Heart left ventricle (tissue), 16 donors: ENCODE measurements around the gene ITLN1. TPM values are rescaled to one million over a fixed set of nuclear protein-coding genes. Genes with fewer than 3 reads are reported as not detected.

Experiments
- ATAC-seq, 4 donors: fragments of 200-7000 bp; cut with Tn5 transposase; one replicate each; pipeline ENCODE4 v1.9.1; 2020 to 2022; ENCODE audit warnings: moderate library complexity in 4 of 4, mild to moderate bottlenecking in 3 of 4, moderate number of reproducible peaks in 1 of 4
- DNase-seq, 5 donors: peaks; one replicate each; pipeline ENCODE4 v3.0.0-alpha.2; 2020
- H3K27ac ChIP-seq, 12 donors: fragments of 200-600 bp; sonication (generic) in 4 of 12; one replicate each; pipeline versions ENCODE4 v1.5.0 to v1.8.0; 2016 to 2022; ENCODE audit warnings: mild to moderate bottlenecking in 2 of 12
- H3K27me3 ChIP-seq, 9 donors: fragments of 200-600 bp; sonication (generic) in 2 of 9; one replicate each; pipeline versions ENCODE4 v1.5.1 to v1.8.0; 2016 to 2022; ENCODE audit warnings: mild to moderate bottlenecking in 3 of 9
- H3K36me3 ChIP-seq, 9 donors: fragments of 200-600 bp; sonication (generic) in 2 of 9; one replicate each; pipeline versions ENCODE4 v1.5.0 to v1.8.0; 2018 to 2022; ENCODE audit warnings: mild to moderate bottlenecking in 2 of 9
- H3K4me1 ChIP-seq, 12 donors: fragments of 200-600 bp; sonication (generic) in 4 of 12; one replicate each; pipeline versions ENCODE4 v1.5.0 to v1.8.0; 2016 to 2022; ENCODE audit warnings: mild to moderate bottlenecking in 3 of 12
- H3K4me3 ChIP-seq, 12 donors: fragments of 200-600 bp; sonication (generic) in 4 of 12; one replicate each; pipeline versions ENCODE4 v1.5.0 to v1.8.0; 2017 to 2022; ENCODE audit warnings: mild to moderate bottlenecking in 9 of 12, moderate library complexity in 4 of 12
- H3K9me3 ChIP-seq, 12 donors: fragments of 200-600 bp; sonication (generic) in 4 of 12; one replicate each; pipeline versions ENCODE4 v1.5.0 to v1.8.0; 2016 to 2022; ENCODE audit warnings: mild to moderate bottlenecking in 1 of 12
- CTCF ChIP-seq, 12 donors: fragments of 200-600 bp; sonication (generic) in 4 of 12; IDR thresholded peaks; one replicate each; pipeline versions ENCODE4 v1.5.0 to v1.8.0; 2018 to 2022; ENCODE audit warnings: antibody characterized with exemption in 12 of 12, mild to moderate bottlenecking in 5 of 12
- POLR2A ChIP-seq, 2 donors: fragments of 450-650 bp; IDR thresholded peaks; one replicate each; pipeline ENCODE4 v1.6.1; 2017; ENCODE audit warnings: antibody characterized with exemption in 2 of 2, mild to moderate bottlenecking in 2 of 2, moderate library complexity in 2 of 2
- WGBS, 4 donors: extraction: QIAGEN DNeasy Blood & Tissue Kit in 2 of 4; methylation state at CpG; one replicate each; pipeline versions ENCODE4 v1.1.5 to v1.1.7; 2013 to 2018; 5-methylcytosine and 5-hydroxymethylcytosine counted together
- intact Hi-C, 10 donors: fragments of 100-400 bp; cut with DNase I; formaldehyde crosslinking; loops; one replicate each; pipeline versions ENCODE4 v1.11.1 to v1.14.2; 2022
- polyA plus RNA-seq, 2 donors: library from polyadenylated mRNA; stranded (reverse); fragments of 200-250 nt; gene quantifications; one replicate each; pipeline ENCODE4 v1.2.3, GENCODE V29; 2013
- total RNA-seq, 9 donors: library from RNA; depleted of rRNA in 2 of 9; stranded (reverse); fragments of >200 nt in 2 of 9; fragmentation: NEBNext Ultra II Directional in 3 of 9; extraction: Animal tissue kit (Norgen Biotek cat#: 25700) in 3 of 9; gene quantifications; one replicate each; pipeline versions ENCODE4 v1.1.0 to v1.2.4, GENCODE V29; 2016 to 2023
- donor health status: ischemic (EF 13 %, LVEDD 7.1; RV severe dilation, severe dysfunction).
- donor health status: healthy with polysubstance abuse.
- donor health status: DM: no; HTN: yes; CAD: no.
- donor health status: DM: no; HTN: no; CAD: no.
- donor health status: ischemic (EF 25% LVEDD 6.9; RV normal size, moderate dysfunction).
- donor health status: ischemic (EF 25% LVEDD 5.7; RV mildly dilated, moderate dysfunction).
- donor health status: healthy.
- donor health status: DM: yes; HTN: yes; CAD: no.
- donor health status: ischemic (EF 35%, LVEDD 5.7; RV mildly dilated, moderate dysfunction).
- donor health status: nonischemic (EF 11% LVEDD 7.7; RV severe dilation, severe dysfunction).
- donor health status: DM: yes; HTN: yes; CAD: no.
- donor health status: PGD.
- donor health status: ischemic (EF 29% LVEDD 5.4; RV normal size, mild dysfunction).
- donor health status: nonischemic (EF 23%, LVEDD 6.1; RV moderate dilation, normal function).

ITLN1 gene
- total and polyA plus RNA-seq, 11 donors = 0.35 to 2,168 (median 2.1) TPM; not detected in 2

GRCh38 chr1:160850993-160851392 lies 34.0 kb downstream of the ITLN1 start:
- intact Hi-C loops = no loop called here

GRCh38 chr1:160850541-160850940 lies 34.4 kb downstream of the ITLN1 start:
- Histone ChIP-seq H3K4me1 (no peaks in the 10 kb centered on the region), H3K36me3 (no peaks in the 10 kb centered on the region), H3K4me3 (no peak overlapping the region), H3K9me3 (peaks cover 0 to 5% (median 0%) of the 10 kb centered on the region in 12 donors), H3K27me3 (no peaks in the 10 kb centered on the region), H3K27ac (no peak overlapping the region)
- no peak for TF ChIP-seq CTCF (IDR thresholded peaks at IDR 0.05)
- TF ChIP-seq POLR2A (IDR thresholded peaks at IDR 0.05) = no peak
- no peak for ATAC-seq
- 75 to 90% (median 78%) methylated on average over 5 of the region's 5 CpGs for WGBS, 4 donors
- intact Hi-C loops = no loop called here
- DNase-seq = no peak

More at GRCh38 chr1:160850993-160851392, 34.0 kb downstream of the ITLN1 start:
- 84 to 91% (median 89%) methylated on average over 8 of the region's 8 CpGs for WGBS, 4 donors
- H3K27me3 ChIP-seq = no peaks in the 10 kb centered on the region
- H3K9me3 ChIP-seq = peaks cover 0 to 5% (median 0%) of the 10 kb centered on the region in 12 donors
- no peak overlapping the region for H3K4me3 ChIP-seq
- ATAC-seq (no peak), DNase-seq (no peak)
- H3K36me3 ChIP-seq = no peaks in the 10 kb centered on the region
- H3K4me1 ChIP-seq = no peaks in the 10 kb centered on the region
- no peak overlapping the region for H3K27ac ChIP-seq
- TF ChIP-seq CTCF (IDR thresholded peaks at IDR 0.05) (no peak), POLR2A (IDR thresholded peaks at IDR 0.05) (no peak)

- WGBS, 4 donors = 70 to 83% (median 78%) methylated on average over 12 of the region's 12 CpGs
- TF ChIP-seq POLR2A (IDR thresholded peaks at IDR 0.05) = no peak
- no peak for TF ChIP-seq CTCF (IDR thresholded peaks at IDR 0.05)
- H3K4me1 ChIP-seq = no peaks in the 10 kb centered on the region
- H3K27me3 ChIP-seq = peaks cover 0 to 10% (median 0%) of the 10 kb centered on the region in 9 donors
- no peaks in the 10 kb centered on the region for H3K9me3 ChIP-seq
- H3K36me3 ChIP-seq = no peaks in the 10 kb centered on the region
- intact Hi-C loops = no loop called here
- no peak overlapping the region for H3K4me3 ChIP-seq
- no peak for DNase-seq
- ATAC-seq = no peak
- no peak overlapping the region for H3K27ac ChIP-seq
These were observed 38.7 kb downstream of the ITLN1 start for GRCh38 chr1:160846281-160846680.

- Histone ChIP-seq H3K4me3 (no peak overlapping the region), H3K4me1 (peaks cover 0 to under 1% (median 0%) of the 10 kb centered on the region in 12 donors), H3K27me3 (peaks cover 0 to 10% (median 0%) of the 10 kb centered on the region in 9 donors), H3K9me3 (no peaks in the 10 kb centered on the region), H3K36me3 (no peaks in the 10 kb centered on the region), H3K27ac (no peak overlapping the region)
- 85 to 89% (median 87%) methylated on average over 12 of the region's 12 CpGs for WGBS, 4 donors
- DNase-seq = no peak
- ATAC-seq = no peak
- TF ChIP-seq POLR2A (IDR thresholded peaks at IDR 0.05) (no peak), CTCF (IDR thresholded peaks at IDR 0.05) (no peak)
- intact Hi-C loops = no loop called here
These were observed 40.3 kb downstream of the ITLN1 start for GRCh38 chr1:160844447-160845232.
